H1 (cell line): ENCODE results near the gene COLEC12. TPM values are rescaled to one million over a fixed set of nuclear protein-coding genes. Genes with fewer than 3 reads are reported as not detected.

Experiments used
- CTCF ChIA-PET: fragments of 300-600 bp; sonication (Branson Sonifier 250); formaldehyde crosslinking; loops from one replicate; lab custom pipeline; 2021; ENCODE audit not compliant: partially characterized antibody; lab: Charles Lee
- POLR2A ChIA-PET: fragments of 300-600 bp; sonication (Branson Sonifier 250); formaldehyde crosslinking; loops from one replicate; lab custom pipeline; 2021; ENCODE audit warnings: inconsistent platforms; ENCODE audit not compliant: partially characterized antibody; lab: Charles Lee
- DNase-seq, 2 experiments: peaks; one replicate each; pipeline versions ENCODE4 v3.0.0 to v3.0.0-alpha.2; 2010 to 2022; ENCODE audit warnings: low spot score in 2 of 2, low read depth in 1 of 2, mixed read lengths in 1 of 2
- FAIRE-seq: peaks from 2 replicates; lab custom pipeline; 2011; peaks lifted over from hg19 to GRCh38; lab: Jason Lieb, UNC
- H2AFZ ChIP-seq: 2 replicates; pipeline ENCODE4 v1.8.1; 2012; ENCODE audit warnings: low read length, inconsistent platforms
- H2AK5ac ChIP-seq: 2 replicates; pipeline ENCODE4 v1.6.1; 2013; ENCODE audit warnings: low read depth, low read length
- H2BK120ac ChIP-seq: replicated peaks from 2 replicates; pipeline ENCODE3; 2013; ENCODE audit warnings: low read depth, low read length, inconsistent platforms
- H2BK12ac ChIP-seq: 2 replicates; pipeline ENCODE4 v1.6.1; 2013; ENCODE audit warnings: low read depth, low read length
- H2BK15ac ChIP-seq: 2 replicates; pipeline ENCODE4 v1.6.1; 2013; ENCODE audit warnings: low read length
- H2BK20ac ChIP-seq: 2 replicates; pipeline ENCODE4 v1.6.1; 2013; ENCODE audit warnings: low read length
- H2BK5ac ChIP-seq: 2 replicates; pipeline ENCODE4 v1.6.1; 2013; ENCODE audit warnings: low read depth, low read length
- H3K14ac ChIP-seq: 2 replicates; pipeline ENCODE4 v1.6.1; 2013; ENCODE audit warnings: inconsistent platforms; ENCODE audit not compliant: insufficient read length
- H3K18ac ChIP-seq: 2 replicates; pipeline ENCODE4 v1.6.1; 2013; ENCODE audit warnings: low read length; ENCODE audit errors: extremely low read depth
- H3K23ac ChIP-seq: 2 replicates; pipeline ENCODE4 v1.6.1; 2013; ENCODE audit warnings: inconsistent platforms; ENCODE audit not compliant: insufficient read length
- H3K23me2 ChIP-seq: 2 replicates; pipeline ENCODE4 v1.6.1; 2013; ENCODE audit warnings: low read depth, low read length
- H3K27ac ChIP-seq: 2 replicates; pipeline ENCODE4 v1.6.1; 2011; ENCODE audit warnings: low read depth, low read length, inconsistent platforms
- H3K27me3 ChIP-seq, 4 experiments: replicated peaks in 1 of 4; 1 replicate in 1 of 4; 2 replicates in 3 of 4; pipeline versions ENCODE4 v1.6.1 to v1.8.1; 2011 to 2013; ENCODE audit warnings: low read length in 3 of 4, mild to moderate bottlenecking in 3 of 4, inconsistent platforms in 2 of 4, mixed read lengths in 2 of 4, moderate library complexity in 1 of 4; ENCODE audit not compliant: control insufficient read depth in 3 of 4, insufficient read depth in 3 of 4; ENCODE audit errors: extremely low read depth in 1 of 4
- H3K36me3 ChIP-seq, 4 experiments: 2 replicates each; pipeline versions ENCODE4 v1.6.1 to v1.8.1; 2011 to 2013; ENCODE audit warnings: mild to moderate bottlenecking in 4 of 4, low read length in 3 of 4, moderate library complexity in 2 of 4, control low read depth in 1 of 4, inconsistent platforms in 1 of 4; ENCODE audit not compliant: insufficient read depth in 4 of 4, control insufficient read depth in 2 of 4
- H3K4ac ChIP-seq: replicated peaks from 2 replicates; pipeline ENCODE3; 2013; ENCODE audit warnings: low read length, low read depth, mixed read lengths, inconsistent platforms; ENCODE audit not compliant: insufficient read length
- H3K4me1 ChIP-seq, 4 experiments: replicated peaks in 1 of 4; 1 replicate in 1 of 4; 2 replicates in 3 of 4; pipeline versions ENCODE4 v1.6.1 to v1.8.1; 2011 to 2013; ENCODE audit warnings: low read length in 3 of 4, inconsistent platforms in 2 of 4, mixed read lengths in 1 of 4; ENCODE audit not compliant: insufficient read depth in 4 of 4, control insufficient read depth in 3 of 4
- H3K4me2 ChIP-seq, 2 experiments: 2 replicates each; pipeline versions ENCODE4 v1.6.1 to v1.8.1; 2011 to 2013; ENCODE audit warnings: low read depth in 2 of 2, low read length in 2 of 2, control low read depth in 1 of 2, inconsistent platforms in 1 of 2, mild to moderate bottlenecking in 1 of 2; ENCODE audit not compliant: insufficient read depth in 1 of 2
- H3K4me3 ChIP-seq, 4 experiments: fragments of 200-600, 300-600 bp in 1 of 4; sonication (generic), shearing (Covaris generic), sonication (Bioruptor Twin) in 1 of 4; 2 replicates each; pipeline versions ENCODE4 v1.5.1 to v1.8.1; 2011 to 2016; ENCODE audit warnings: low read length in 4 of 4, low read depth in 3 of 4, control low read depth in 2 of 4, inconsistent platforms in 2 of 4, mild to moderate bottlenecking in 2 of 4, mixed read lengths in 1 of 4, moderate library complexity in 1 of 4; ENCODE audit not compliant: insufficient read depth in 2 of 4; ENCODE audit errors: extremely low read depth in 1 of 4
- H3K56ac ChIP-seq: replicated peaks from 2 replicates; pipeline ENCODE3; 2013; ENCODE audit warnings: low read depth, mild to moderate bottlenecking, mixed read lengths, low read length, inconsistent platforms; ENCODE audit not compliant: insufficient read length
- H3K79me1 ChIP-seq: 2 replicates; pipeline ENCODE4 v1.6.1; 2013; ENCODE audit warnings: low read depth, low read length, control low read depth
- H3K79me2 ChIP-seq, 2 experiments: 2 replicates each; pipeline versions ENCODE4 v1.6.1 to v1.8.1; 2012 to 2013; ENCODE audit warnings: low read length in 2 of 2, mild to moderate bottlenecking in 2 of 2, inconsistent platforms in 1 of 2; ENCODE audit not compliant: insufficient read depth in 2 of 2, control insufficient read depth in 1 of 2
- H3K9ac ChIP-seq, 4 experiments: replicated peaks in 1 of 4; 1 replicate in 1 of 4; 2 replicates in 3 of 4; pipeline versions ENCODE4 v1.6.1 to v1.8.1; 2011 to 2013; ENCODE audit warnings: low read depth in 3 of 4, low read length in 3 of 4, control low read depth in 2 of 4, mild to moderate bottlenecking in 2 of 4, moderate library complexity in 2 of 4, inconsistent platforms in 1 of 4; ENCODE audit errors: extremely low read depth in 1 of 4
- H3K9me3 ChIP-seq, 2 experiments: 2 replicates each; pipeline versions ENCODE4 v1.6.1 to v1.8.1; 2012 to 2013; ENCODE audit warnings: mild to moderate bottlenecking in 2 of 2, moderate library complexity in 2 of 2, control low read depth in 1 of 2, inconsistent platforms in 1 of 2, low read depth in 1 of 2, low read length in 1 of 2, mixed read lengths in 1 of 2; ENCODE audit not compliant: insufficient read depth in 2 of 2
- H4K20me1 ChIP-seq, 2 experiments: replicated peaks in 1 of 2; 2 replicates each; pipeline versions ENCODE3 to v1.8.1; 2011 to 2013; ENCODE audit warnings: inconsistent platforms in 2 of 2, low read length in 2 of 2, mild to moderate bottlenecking in 1 of 2; ENCODE audit not compliant: insufficient read depth in 2 of 2, control insufficient read depth in 1 of 2
- H4K5ac ChIP-seq: 2 replicates; pipeline ENCODE4 v1.6.1; 2013; ENCODE audit warnings: low read length, low read depth, mixed read lengths, inconsistent platforms; ENCODE audit not compliant: insufficient read length
- H4K8ac ChIP-seq: 2 replicates; pipeline ENCODE4 v1.8.0; 2013; ENCODE audit warnings: mild to moderate bottlenecking, moderate library complexity, low read length, inconsistent platforms; ENCODE audit not compliant: insufficient read depth; ENCODE audit errors: extremely low read depth
- H4K91ac ChIP-seq: replicated peaks from 2 replicates; pipeline ENCODE3; 2013; ENCODE audit warnings: low read length, mixed read lengths, inconsistent platforms; ENCODE audit not compliant: insufficient read length
- BCL11A ChIP-seq, 2 experiments: IDR thresholded peaks; one replicate each; pipeline ENCODE4 v1.6.1; 2011; ENCODE audit warnings: low read depth in 2 of 2, low read length in 2 of 2, mild to moderate bottlenecking in 2 of 2
- HDAC6 ChIP-seq: IDR thresholded peaks from one replicate; pipeline ENCODE4 v1.7.1; 2012; ENCODE audit warnings: low read depth, mild to moderate bottlenecking, inconsistent platforms, low read length, moderate library complexity
- RNF2 ChIP-seq: fragments of 200-900, 300-1000 bp; sonication (generic); IDR thresholded peaks from 2 replicates; pipeline ENCODE4 v1.7.1; 2016; ENCODE audit warnings: borderline replicate concordance, low read depth, mild to moderate bottlenecking, antibody characterized with exemption, low read length; ENCODE audit not compliant: poor library complexity, severe bottlenecking; ENCODE audit errors: missing control alignments
- SUZ12 ChIP-seq: fragments of 200-600 bp; sonication (generic); IDR thresholded peaks from 2 replicates; pipeline ENCODE4 v1.6.1; 2012; ENCODE audit warnings: mild to moderate bottlenecking, inconsistent platforms, low read length, moderate library complexity, mixed read lengths
- WGBS, 2 experiments: shearing (Covaris generic) in 1 of 2; methylation state at CpG; one replicate each; pipeline versions ENCODE4 v1.1.6 to v1.1.7; 2013 to 2015; ENCODE audit warnings: low lambda C conversion rate in 2 of 2, mixed read lengths in 2 of 2, inconsistent platforms in 1 of 2, low coverage in 1 of 2, missing lambda C conversion rate in 1 of 2; ENCODE audit not compliant: insufficient replicate concordance in 2 of 2, insufficient coverage in 1 of 2, insufficient read length in 1 of 2; ENCODE audit errors: extremely low coverage in 1 of 2, missing lambda C conversion rate in 1 of 2; 5-methylcytosine and 5-hydroxymethylcytosine counted together
- polyA plus RNA-seq, 7 experiments: library from polyadenylated mRNA; depleted of rRNA in 3 of 7; stranded (reverse) in 5 of 7; unstranded in 2 of 7; fragments of >200 nt in 5 of 7; fragments of 200-250 nt in 2 of 7; gene quantifications; 1 replicate in 5 of 7; 2 replicates in 1 of 7; 4 replicates in 1 of 7; pipeline versions ENCODE4 v1.2.1 to v1.2.3, GENCODE V29; 2011 to 2013; ENCODE audit warnings: missing spikeins in 2 of 7, mixed read lengths in 2 of 7
- total RNA-seq: library from RNA; stranded (reverse); fragmentation: NEBNext Ultra II Directional; extraction: Animal tissue kit (Norgen Biotek cat#: 25700); gene quantifications from 2 replicates; pipeline ENCODE4 v1.2.1, GENCODE V29; 2021
- TF ChIP-seq, protein P1 (sequence below): IDR thresholded peaks from 2 replicates; pipeline ENCODE4 v1.6.1; 2012; ENCODE audit warnings: low read length, inconsistent platforms
- TF ChIP-seq, protein P2 (sequence below), 3 experiments: IDR thresholded peaks; 1 replicate in 2 of 3; 2 replicates in 1 of 3; pipeline versions ENCODE4 v1.5.1 to v1.6.1; 2011; ENCODE audit warnings: low read length in 3 of 3, mild to moderate bottlenecking in 3 of 3, inconsistent platforms in 2 of 3, low read depth in 1 of 3, moderate library complexity in 1 of 3; ENCODE audit not compliant: insufficient read depth in 1 of 3; ENCODE audit errors: control extremely low read depth in 1 of 3
- TF ChIP-seq, protein P3 (sequence below): IDR thresholded peaks from 2 replicates; pipeline ENCODE4 v1.6.1; 2011; ENCODE audit warnings: low read length, improper control_type of control experiment

The COLEC12 gene
- total and polyA plus RNA-seq, 2 of the 8 experiments (the other 6 are each of a cell fraction or from before 2014, with no cell fraction given), result 0.44 to 2.3 TPM

DNA sequence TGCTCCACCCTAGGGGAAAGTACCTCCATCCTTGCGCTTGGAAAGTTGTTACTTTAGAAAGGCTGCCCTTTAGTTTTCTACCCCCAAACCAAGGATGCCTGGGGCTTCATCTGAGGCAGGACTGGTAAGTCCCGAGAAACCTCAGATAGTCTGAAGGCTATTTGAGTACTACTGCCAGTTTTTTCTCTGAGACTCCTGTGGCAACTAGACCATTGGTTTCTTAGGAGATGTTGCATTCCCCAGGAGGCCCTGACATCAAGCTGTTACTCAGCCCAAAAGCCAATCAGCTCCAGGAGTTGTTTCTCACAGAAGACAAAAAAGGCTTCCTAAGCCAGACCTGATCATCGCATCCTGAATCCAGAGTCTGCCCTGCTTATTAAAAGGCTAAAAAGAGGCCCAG, 67.2 kb downstream of the COLEC12 start:
- Histone ChIP-seq H3K4me2 (no peak overlapping the region), H2AFZ (no peak overlapping the region), H2AK5ac (no peak overlapping the region)
- TF ChIP-seq BCL11A (IDR thresholded peaks at IDR 0.05; ENCODE audit: low read depth in 2 of 2, low read length in 2 of 2) (no peak), SUZ12 (no peak), HDAC6 (no peak), RNF2 (no peak)
- TF ChIP-seq, protein P1, sequence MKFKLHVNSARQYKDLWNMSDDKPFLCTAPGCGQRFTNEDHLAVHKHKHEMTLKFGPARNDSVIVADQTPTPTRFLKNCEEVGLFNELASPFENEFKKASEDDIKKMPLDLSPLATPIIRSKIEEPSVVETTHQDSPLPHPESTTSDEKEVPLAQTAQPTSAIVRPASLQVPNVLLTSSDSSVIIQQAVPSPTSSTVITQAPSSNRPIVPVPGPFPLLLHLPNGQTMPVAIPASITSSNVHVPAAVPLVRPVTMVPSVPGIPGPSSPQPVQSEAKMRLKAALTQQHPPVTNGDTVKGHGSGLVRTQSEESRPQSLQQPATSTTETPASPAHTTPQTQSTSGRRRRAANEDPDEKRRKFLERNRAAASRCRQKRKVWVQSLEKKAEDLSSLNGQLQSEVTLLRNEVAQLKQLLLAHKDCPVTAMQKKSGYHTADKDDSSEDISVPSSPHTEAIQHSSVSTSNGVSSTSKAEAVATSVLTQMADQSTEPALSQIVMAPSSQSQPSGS, result no peak
- TF ChIP-seq, protein P2, sequence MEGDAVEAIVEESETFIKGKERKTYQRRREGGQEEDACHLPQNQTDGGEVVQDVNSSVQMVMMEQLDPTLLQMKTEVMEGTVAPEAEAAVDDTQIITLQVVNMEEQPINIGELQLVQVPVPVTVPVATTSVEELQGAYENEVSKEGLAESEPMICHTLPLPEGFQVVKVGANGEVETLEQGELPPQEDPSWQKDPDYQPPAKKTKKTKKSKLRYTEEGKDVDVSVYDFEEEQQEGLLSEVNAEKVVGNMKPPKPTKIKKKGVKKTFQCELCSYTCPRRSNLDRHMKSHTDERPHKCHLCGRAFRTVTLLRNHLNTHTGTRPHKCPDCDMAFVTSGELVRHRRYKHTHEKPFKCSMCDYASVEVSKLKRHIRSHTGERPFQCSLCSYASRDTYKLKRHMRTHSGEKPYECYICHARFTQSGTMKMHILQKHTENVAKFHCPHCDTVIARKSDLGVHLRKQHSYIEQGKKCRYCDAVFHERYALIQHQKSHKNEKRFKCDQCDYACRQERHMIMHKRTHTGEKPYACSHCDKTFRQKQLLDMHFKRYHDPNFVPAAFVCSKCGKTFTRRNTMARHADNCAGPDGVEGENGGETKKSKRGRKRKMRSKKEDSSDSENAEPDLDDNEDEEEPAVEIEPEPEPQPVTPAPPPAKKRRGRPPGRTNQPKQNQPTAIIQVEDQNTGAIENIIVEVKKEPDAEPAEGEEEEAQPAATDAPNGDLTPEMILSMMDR (IDR thresholded peaks at IDR 0.05; ENCODE audit: control extremely low read depth in 1 of 3, insufficient read depth in 1 of 3, low read depth in 1 of 3, low read length in 3 of 3), result no peak
- TF ChIP-seq, protein P3, sequence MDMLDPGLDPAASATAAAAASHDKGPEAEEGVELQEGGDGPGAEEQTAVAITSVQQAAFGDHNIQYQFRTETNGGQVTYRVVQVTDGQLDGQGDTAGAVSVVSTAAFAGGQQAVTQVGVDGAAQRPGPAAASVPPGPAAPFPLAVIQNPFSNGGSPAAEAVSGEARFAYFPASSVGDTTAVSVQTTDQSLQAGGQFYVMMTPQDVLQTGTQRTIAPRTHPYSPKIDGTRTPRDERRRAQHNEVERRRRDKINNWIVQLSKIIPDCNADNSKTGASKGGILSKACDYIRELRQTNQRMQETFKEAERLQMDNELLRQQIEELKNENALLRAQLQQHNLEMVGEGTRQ, result no peak

More for the DNA sequence above, 67.2 kb downstream of the COLEC12 start:
- H3K79me2 ChIP-seq, result no peaks in the 10 kb centered on the region
- H3K56ac ChIP-seq, result no peak overlapping the region
- H2BK120ac ChIP-seq, result no peak overlapping the region
- no peak overlapping the region for H4K8ac ChIP-seq
- ChIA-PET CTCF (interaction anchor here (0.8 kb wide), 1 partner anchor 12 kb away, joined by 3 read pairs; no protein-coding TSS in a partner anchor), POLR2A (interaction anchor here (0.8 to 1.8 kb wide), 2 partner anchors 27 to 165 kb away, joined by 3 to 4 read pairs; partner anchors contain the start of gene THOC1)
- H3K9ac ChIP-seq, result no peak overlapping the region
- H3K36me3 ChIP-seq, result no peaks in the 10 kb centered on the region
- no peak overlapping the region for H3K27ac ChIP-seq
- peaks cover 0 to 4% of the 10 kb centered on the region in 2 experiments; a peak in 1 of 4 replicates for H3K9me3 ChIP-seq
- H2BK12ac ChIP-seq, result no peak overlapping the region
- H3K4me3 ChIP-seq, result no peak overlapping the region
- WGBS, 2 experiments, result 60% methylated on average over 3 of the region's 3 CpGs; no CpG with 5 or more reads in 1 of the 2 experiments
- H3K18ac ChIP-seq, result no peak overlapping the region
- H4K20me1 ChIP-seq, result no peaks in the 10 kb centered on the region
- no peaks in the 10 kb centered on the region for H3K23me2 ChIP-seq
- H3K4ac ChIP-seq, result no peak overlapping the region
- H2BK15ac ChIP-seq, result no peak overlapping the region
- FAIRE-seq (no peak), DNase-seq (no peak)
- no peak overlapping the region for H4K91ac ChIP-seq
- H2BK20ac ChIP-seq, result no peak overlapping the region
- no peak overlapping the region for H2BK5ac ChIP-seq
- no peaks in the 10 kb centered on the region for H3K27me3 ChIP-seq
- H3K23ac ChIP-seq, result no peak overlapping the region
- H3K14ac ChIP-seq, result no peak overlapping the region
- no peaks in the 10 kb centered on the region for H3K4me1 ChIP-seq
- H4K5ac ChIP-seq, result no peak overlapping the region
- H3K79me1 ChIP-seq, result no peaks in the 10 kb centered on the region
